Endodermal cell (in vitro differentiated cells): Measurements from ENCODE around the gene TBX15. TPM values are rescaled to one million over a fixed set of nuclear protein-coding genes. Genes with fewer than 3 reads are reported as not detected.

Experiments used
- DNase-seq: peaks from one replicate; pipeline ENCODE4 v3.0.0-alpha.2; 2017
- H3K27ac ChIP-seq: 2 replicates; pipeline ENCODE4 v1.5.1; 2013; ENCODE audit warnings: mild to moderate bottlenecking, low read depth, low read length, moderate library complexity
- H3K27me3 ChIP-seq: 2 replicates; pipeline ENCODE4 v1.6.1; 2013; ENCODE audit warnings: mild to moderate bottlenecking, low read length, moderate library complexity; ENCODE audit not compliant: insufficient read depth, control insufficient read depth, poor library complexity, severe bottlenecking
- H3K36me3 ChIP-seq: 2 replicates; pipeline ENCODE4 v1.7.0; 2013; ENCODE audit warnings: mild to moderate bottlenecking, low read length, moderate library complexity; ENCODE audit not compliant: control insufficient read depth, insufficient read depth
- H3K4me1 ChIP-seq: one replicate; pipeline ENCODE4 v1.7.0; 2013; ENCODE audit warnings: low read length; ENCODE audit not compliant: control insufficient read depth, insufficient read depth
- H3K4me3 ChIP-seq: 2 replicates; pipeline ENCODE4 v1.5.1; 2013; ENCODE audit warnings: mild to moderate bottlenecking, low read length, moderate library complexity
- H3K9ac ChIP-seq: 2 replicates; pipeline ENCODE4 v1.6.1; 2013; ENCODE audit warnings: mild to moderate bottlenecking, low read length, moderate library complexity; ENCODE audit not compliant: poor library complexity, severe bottlenecking; ENCODE audit errors: extremely low read depth
- H3K9me3 ChIP-seq: 2 replicates; pipeline ENCODE4 v1.6.1; 2013; ENCODE audit warnings: mild to moderate bottlenecking, low read length, moderate library complexity; ENCODE audit not compliant: control insufficient read depth
- H3K27ac Mint-ChIP-seq: 2 replicates; pipeline ENCODE4 v1.8.0; 2020; ENCODE audit warnings: mixed read lengths
- H3K27me3 Mint-ChIP-seq: 2 replicates; pipeline ENCODE4 v1.8.0; 2021; ENCODE audit warnings: mild to moderate bottlenecking, mixed read lengths; ENCODE audit not compliant: insufficient read depth
- H3K36me3 Mint-ChIP-seq: 2 replicates; pipeline ENCODE4 v1.8.0; 2020; ENCODE audit warnings: low read depth, mixed read lengths
- H3K4me1 Mint-ChIP-seq: 2 replicates; pipeline ENCODE4 v1.8.0; 2020; ENCODE audit warnings: mixed read lengths
- H3K4me3 Mint-ChIP-seq: 2 replicates; pipeline ENCODE4 v1.8.0; 2020; ENCODE audit warnings: mild to moderate bottlenecking, moderate library complexity, mixed read lengths
- H3K9me3 Mint-ChIP-seq: 2 replicates; pipeline ENCODE4 v1.8.0; 2020; ENCODE audit warnings: mild to moderate bottlenecking, mixed read lengths
- CTCF ChIP-seq: fragments of 200-600 bp; sonication (generic); conservative IDR thresholded peaks from 2 replicates; pipeline ENCODE4 v1.5.0; 2021; ENCODE audit warnings: antibody characterized with exemption, mild to moderate bottlenecking
- WGBS, 2 experiments: methylation state at CpG; one replicate each; pipeline versions ENCODE4 v1.1.5 to v1.1.7; 2013; ENCODE audit warnings: missing lambda C conversion rate in 2 of 2, mixed read lengths in 1 of 2; ENCODE audit not compliant: insufficient coverage in 1 of 2, insufficient read length in 1 of 2; 5-methylcytosine and 5-hydroxymethylcytosine counted together
- total RNA-seq, 2 donors: library from RNA; stranded (reverse); fragmentation: NEBNext Ultra II Directional in 1 of 2; extraction: Animal tissue kit (Norgen Biotek cat#: 25700) in 1 of 2; gene quantifications; 2 replicates in 1 of 2; 3 replicates in 1 of 2; pipeline ENCODE4 v1.2.1, GENCODE V29; 2021

The TBX15 gene
- total RNA-seq, 2 donors from 2014 or later, result 0.09 TPM; not detected in 1

- H3K9ac ChIP-seq, result no peak overlapping the region
- peaks cover 6% of the 10 kb centered on the region for H3K9me3 ChIP-seq
- Mint-ChIP-seq H3K9me3 (no peaks in the 10 kb centered on the region), H3K27me3 (no peaks in the 10 kb centered on the region), H3K27ac (no peak overlapping the region), H3K4me3 (no peak overlapping the region), H3K4me1 (peaks cover 3% of the 10 kb centered on the region), H3K36me3 (no peaks in the 10 kb centered on the region)
- no peaks in the 10 kb centered on the region for H3K36me3 ChIP-seq
- H3K27me3 ChIP-seq, result no peaks in the 10 kb centered on the region
- no peak for TF ChIP-seq CTCF
- no peak for DNase-seq
- H3K4me3 ChIP-seq, result no peak overlapping the region
- H3K27ac ChIP-seq, result no peak overlapping the region
- H3K4me1 ChIP-seq, result no peaks in the 10 kb centered on the region
- 86% methylated on average over 3 of the region's 3 CpGs; no CpG with 5 or more reads in 1 of the 2 experiments for WGBS, 2 experiments
Measured at GRCh38 chr1:118947003-118947765, 41.0 kb downstream of the TBX15 start.

- Mint-ChIP-seq H3K4me3 (no peak overlapping the region), H3K36me3 (no peaks in the 10 kb centered on the region), H3K27ac (no peak overlapping the region), H3K4me1 (peaks cover 3% of the 10 kb centered on the region), H3K9me3 (no peaks in the 10 kb centered on the region), H3K27me3 (no peaks in the 10 kb centered on the region)
- no peak for TF ChIP-seq CTCF
- no peak for DNase-seq
- Histone ChIP-seq H3K9me3 (peaks cover 6% of the 10 kb centered on the region), H3K4me1 (no peaks in the 10 kb centered on the region), H3K36me3 (no peaks in the 10 kb centered on the region), H3K9ac (no peak overlapping the region), H3K27me3 (no peaks in the 10 kb centered on the region), H3K4me3 (no peak overlapping the region), H3K27ac (no peak overlapping the region)
- 60 to 93% methylated on average over 1 of the region's 1 CpG for WGBS, 2 experiments
Measured at GRCh38 chr1:118945489-118945888, 42.7 kb downstream of the TBX15 start.

- no peaks in the 10 kb centered on the region for H3K27me3 Mint-ChIP-seq
Measured at GRCh38 chr1:118944546-118944945, 43.6 kb downstream of the TBX15 start.

More at GRCh38 chr1:118944546-118944945, 43.6 kb downstream of the TBX15 start:
- Mint-ChIP-seq H3K4me1 (peaks cover 3% of the 10 kb centered on the region), H3K4me3 (no peak overlapping the region), H3K9me3 (no peaks in the 10 kb centered on the region), H3K36me3 (no peaks in the 10 kb centered on the region), H3K27ac (no peak overlapping the region)
- Histone ChIP-seq H3K9ac (no peak overlapping the region), H3K4me1 (no peaks in the 10 kb centered on the region), H3K27ac (no peak overlapping the region), H3K36me3 (no peaks in the 10 kb centered on the region), H3K27me3 (no peaks in the 10 kb centered on the region), H3K4me3 (no peak overlapping the region), H3K9me3 (peaks cover 6% of the 10 kb centered on the region)
- DNase-seq, result no peak
- TF ChIP-seq CTCF, result no peak
- WGBS, 2 experiments, result 77% methylated on average over 4 of the region's 4 CpGs; no CpG with 5 or more reads in 1 of the 2 experiments
